Prostate gland (tissue), 2 donors: ENCODE measurements around the gene UBE2D4.

Experiments
- POLR2A ChIP-seq: fragments of 450-650 bp; IDR thresholded peaks from one replicate; pipeline ENCODE4 v1.6.1; 2016; ENCODE audit warnings: antibody characterized with exemption, mild to moderate bottlenecking
- POLR2AphosphoS5 ChIP-seq: sonication (generic); formaldehyde crosslinking; IDR thresholded peaks from one replicate; pipeline ENCODE4 v1.6.1; 2017; ENCODE audit warnings: antibody characterized with exemption
- TF ChIP-seq, protein P1 (sequence below), 4 experiments: fragments of 200-600 bp in 2 of 4; fragments of 450-650 bp in 2 of 4; sonication (generic) in 2 of 4; IDR thresholded peaks; 1 replicate in 3 of 4; 2 replicates in 1 of 4; pipeline ENCODE4 v1.5.1; 2016 to 2019; ENCODE audit warnings: antibody characterized with exemption in 4 of 4, mild to moderate bottlenecking in 2 of 4, moderate library complexity in 2 of 4

- TF ChIP-seq, protein P1, sequence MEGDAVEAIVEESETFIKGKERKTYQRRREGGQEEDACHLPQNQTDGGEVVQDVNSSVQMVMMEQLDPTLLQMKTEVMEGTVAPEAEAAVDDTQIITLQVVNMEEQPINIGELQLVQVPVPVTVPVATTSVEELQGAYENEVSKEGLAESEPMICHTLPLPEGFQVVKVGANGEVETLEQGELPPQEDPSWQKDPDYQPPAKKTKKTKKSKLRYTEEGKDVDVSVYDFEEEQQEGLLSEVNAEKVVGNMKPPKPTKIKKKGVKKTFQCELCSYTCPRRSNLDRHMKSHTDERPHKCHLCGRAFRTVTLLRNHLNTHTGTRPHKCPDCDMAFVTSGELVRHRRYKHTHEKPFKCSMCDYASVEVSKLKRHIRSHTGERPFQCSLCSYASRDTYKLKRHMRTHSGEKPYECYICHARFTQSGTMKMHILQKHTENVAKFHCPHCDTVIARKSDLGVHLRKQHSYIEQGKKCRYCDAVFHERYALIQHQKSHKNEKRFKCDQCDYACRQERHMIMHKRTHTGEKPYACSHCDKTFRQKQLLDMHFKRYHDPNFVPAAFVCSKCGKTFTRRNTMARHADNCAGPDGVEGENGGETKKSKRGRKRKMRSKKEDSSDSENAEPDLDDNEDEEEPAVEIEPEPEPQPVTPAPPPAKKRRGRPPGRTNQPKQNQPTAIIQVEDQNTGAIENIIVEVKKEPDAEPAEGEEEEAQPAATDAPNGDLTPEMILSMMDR (IDR thresholded peaks at IDR 0.05) = no peak
- TF ChIP-seq POLR2AphosphoS5 = no peak
- no peak for TF ChIP-seq POLR2A
Measured at GRCh38 chr7:43880596-43880995, 45.6 kb upstream of the UBE2D4 start.
